Stomach (tissue), 4 donors: ENCODE data around the gene DEF6.

Source experiments
- EP300 ChIP-seq: sonication (generic); formaldehyde crosslinking; IDR thresholded peaks from one replicate; pipeline ENCODE4 v1.6.1; 2017; ENCODE audit warnings: antibody characterized with exemption
- POLR2A ChIP-seq, 4 donors: fragments of 450-650 bp; IDR thresholded peaks; one replicate each; pipeline ENCODE4 v1.6.1; 2016; ENCODE audit warnings: antibody characterized with exemption in 4 of 4, control low read depth in 2 of 4, mild to moderate bottlenecking in 1 of 4, moderate library complexity in 1 of 4
- TF ChIP-seq, protein P1 (sequence below), 7 experiments: fragments of 450-650 bp in 4 of 7; fragments of 200-600 bp in 3 of 7; sonication (generic) in 3 of 7; IDR thresholded peaks; one replicate each; pipeline ENCODE4 v1.5.1; 2016 to 2019; ENCODE audit warnings: antibody characterized with exemption in 7 of 7, control low read depth in 2 of 7, mild to moderate bottlenecking in 1 of 7

DNA sequence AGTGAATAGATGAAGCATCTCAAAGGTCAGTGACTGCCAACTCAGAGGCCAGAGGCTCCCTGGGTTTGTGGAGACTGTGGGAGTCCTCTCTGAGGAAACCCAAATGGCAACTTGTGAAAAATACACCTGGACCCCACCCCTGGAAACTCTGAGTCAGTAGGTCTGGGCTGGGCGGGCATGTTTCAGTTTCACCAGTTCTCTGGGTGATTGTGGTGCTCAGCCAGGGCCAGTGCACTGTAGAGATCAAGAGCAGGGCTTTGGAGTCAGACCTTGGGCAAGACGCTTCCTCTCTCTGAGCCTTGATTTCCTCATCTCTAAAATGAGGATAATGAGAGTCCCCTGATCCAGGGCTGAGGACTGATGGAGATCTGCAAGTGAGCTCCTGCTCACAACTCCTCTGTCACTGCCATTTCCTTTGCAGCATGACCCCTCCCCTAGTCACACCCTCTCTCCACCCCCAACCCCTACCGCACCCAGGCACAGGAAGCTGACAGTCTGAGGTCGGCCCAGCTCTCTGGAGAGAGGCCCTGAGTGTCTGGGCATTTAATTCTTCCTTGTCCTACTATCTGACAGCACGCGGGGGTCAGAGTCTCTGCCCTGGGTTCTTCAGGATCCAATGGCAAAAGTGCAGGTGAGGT lies 5.1 kb downstream of the DEF6 start:
- TF ChIP-seq, protein P1, sequence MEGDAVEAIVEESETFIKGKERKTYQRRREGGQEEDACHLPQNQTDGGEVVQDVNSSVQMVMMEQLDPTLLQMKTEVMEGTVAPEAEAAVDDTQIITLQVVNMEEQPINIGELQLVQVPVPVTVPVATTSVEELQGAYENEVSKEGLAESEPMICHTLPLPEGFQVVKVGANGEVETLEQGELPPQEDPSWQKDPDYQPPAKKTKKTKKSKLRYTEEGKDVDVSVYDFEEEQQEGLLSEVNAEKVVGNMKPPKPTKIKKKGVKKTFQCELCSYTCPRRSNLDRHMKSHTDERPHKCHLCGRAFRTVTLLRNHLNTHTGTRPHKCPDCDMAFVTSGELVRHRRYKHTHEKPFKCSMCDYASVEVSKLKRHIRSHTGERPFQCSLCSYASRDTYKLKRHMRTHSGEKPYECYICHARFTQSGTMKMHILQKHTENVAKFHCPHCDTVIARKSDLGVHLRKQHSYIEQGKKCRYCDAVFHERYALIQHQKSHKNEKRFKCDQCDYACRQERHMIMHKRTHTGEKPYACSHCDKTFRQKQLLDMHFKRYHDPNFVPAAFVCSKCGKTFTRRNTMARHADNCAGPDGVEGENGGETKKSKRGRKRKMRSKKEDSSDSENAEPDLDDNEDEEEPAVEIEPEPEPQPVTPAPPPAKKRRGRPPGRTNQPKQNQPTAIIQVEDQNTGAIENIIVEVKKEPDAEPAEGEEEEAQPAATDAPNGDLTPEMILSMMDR (IDR thresholded peaks at IDR 0.05): no peak
- TF ChIP-seq EP300: no peak
- no peak for TF ChIP-seq POLR2A (IDR thresholded peaks at IDR 0.05)
